UCSD-AML1 (cell line): ENCODE results near the gene RENBP.

Source experiments
- DNase-seq: peaks from one replicate; lab custom pipeline; 2025; ENCODE audit not compliant: unreplicated experiment; lab: John Stamatoyannopoulos, UW

The RENBP gene

GRCh38 chrX:153900831-153901752 is 43.4 kb downstream of the RENBP start:
- peak; percentile 46 for DNase-seq

- no peak for DNase-seq
These were observed 46.5 kb downstream of the RENBP start for GRCh38 chrX:153897899-153898298.

- no peak for DNase-seq
These were observed 55.3 kb downstream of the RENBP start for GRCh38 chrX:153889123-153889522.

- DNase-seq: no peak
These were observed 56.1 kb downstream of the RENBP start for GRCh38 chrX:153888344-153888743.

GRCh38 chrX:153887385-153887784 is 57.1 kb downstream of the RENBP start:
- no peak for DNase-seq

GRCh38 chrX:153886915-153887314 is 57.5 kb downstream of the RENBP start:
- DNase-seq: no peak

GRCh38 chrX:153885968-153886903 is 58.2 kb downstream of the RENBP start, which contains the start of gene L1CAM:
L1CAM (minus strand) TSS chrX:153886173; CDS start chrX:153875836, 10,337 bp downstream.
- no peak for DNase-seq
